Pancreas (tissue), 10 donors: Measurements from ENCODE around the gene CTSE. TPM values are rescaled to one million over a fixed set of nuclear protein-coding genes. Genes with fewer than 3 reads are reported as not detected.
"Not testable (repeated sequence)": the region's sequence is repeated elsewhere in the genome, so short reads cannot be mapped to it uniquely, and the experiment has no call there.

Experiments used
- ATAC-seq, 4 donors: fragments of 200-7000 bp; cut with Tn5 transposase; one replicate each; pipeline versions ENCODE4 v1.8.0 to v1.9.1; 2020; ENCODE audit warnings: mild to moderate bottlenecking in 4 of 4, moderate library complexity in 4 of 4
- DNase-seq, 6 donors: peaks; one replicate each; pipeline ENCODE4 v3.0.0-alpha.2; 2020
- FAIRE-seq: peaks from 2 replicates; lab custom pipeline; 2012; peaks lifted over from hg19 to GRCh38; lab: Jason Lieb, UNC
- H3K27ac ChIP-seq, 4 donors: fragments of 200-600 bp; sonication (generic); 1 replicate in 3 of 4; 2 replicates in 1 of 4; pipeline versions ENCODE4 v1.5.0 to v1.8.0; 2020
- H3K27me3 ChIP-seq, 4 donors: fragments of 200-600 bp; one replicate each; pipeline ENCODE4 v1.8.0; 2021
- H3K36me3 ChIP-seq, 3 donors: fragments of 200-600 bp; sonication (generic) in 1 of 3; one replicate each; pipeline versions ENCODE4 v1.5.0 to v1.8.0; 2020 to 2021
- H3K4me1 ChIP-seq, 3 donors: fragments of 200-600 bp; one replicate each; pipeline ENCODE4 v1.8.0; 2021
- H3K4me3 ChIP-seq, 4 donors: fragments of 200-600 bp; sonication (generic) in 2 of 4; one replicate each; pipeline versions ENCODE4 v1.5.0 to v1.8.0; 2020 to 2021
- H3K9me3 ChIP-seq, 4 donors: fragments of 200-600 bp; one replicate each; pipeline ENCODE4 v1.8.0; 2021
- CTCF ChIP-seq, 4 donors: fragments of 200-600 bp; sonication (generic) in 3 of 4; IDR thresholded peaks; one replicate each; pipeline versions ENCODE4 v1.5.0 to v1.8.0; 2021; ENCODE audit warnings: antibody characterized with exemption in 4 of 4
- WGBS, 2 donors: extraction: QIAGEN DNeasy Blood & Tissue Kit; methylation state at CpG; one replicate each; pipeline ENCODE4 v1.1.7; 2013; 5-methylcytosine and 5-hydroxymethylcytosine counted together
- intact Hi-C, 3 donors: fragments of 100-400 bp; cut with DNase I; formaldehyde crosslinking; loops; one replicate each; pipeline versions ENCODE4 v1.11.1 to v1.14.2; 2022
- polyA plus RNA-seq, 2 donors: library from polyadenylated mRNA; stranded (reverse); fragments of 200-250 nt; gene quantifications; one replicate each; pipeline ENCODE4 v1.2.3, GENCODE V29; 2013
- total RNA-seq, 6 donors: library from RNA; stranded (reverse); fragmentation: NEBNext Ultra II Directional in 4 of 6; extraction: Animal tissue kit (Norgen Biotek cat#: 25700) in 4 of 6; gene quantifications; one replicate each; pipeline versions ENCODE4 v1.2.1 to v1.2.4, GENCODE V29; 2021 to 2023
- donor health status: healthy with polysubstance abuse.
- donor health status: DM: no; HTN: no; CAD: no; lungs with moderate emphysema.
- donor health status: DM: no; HTN: no; CAD: no.
- donor health status: control.
- donor health status: control.
- donor health status: Bipolar disorder and iron deficiency.
- donor health status: DM: yes; HTN: yes; CAD: no.
- donor health status: DM: no; HTN: no; CAD: no.
- donor health status: DM: no; HTN: no; CAD: no.
- donor health status: DM: yes; HTN: yes; CAD: no.

CTSE gene
- total and polyA plus RNA-seq, 8 donors, result 0.51 to 42.4 (median 2.6) TPM

DNA sequence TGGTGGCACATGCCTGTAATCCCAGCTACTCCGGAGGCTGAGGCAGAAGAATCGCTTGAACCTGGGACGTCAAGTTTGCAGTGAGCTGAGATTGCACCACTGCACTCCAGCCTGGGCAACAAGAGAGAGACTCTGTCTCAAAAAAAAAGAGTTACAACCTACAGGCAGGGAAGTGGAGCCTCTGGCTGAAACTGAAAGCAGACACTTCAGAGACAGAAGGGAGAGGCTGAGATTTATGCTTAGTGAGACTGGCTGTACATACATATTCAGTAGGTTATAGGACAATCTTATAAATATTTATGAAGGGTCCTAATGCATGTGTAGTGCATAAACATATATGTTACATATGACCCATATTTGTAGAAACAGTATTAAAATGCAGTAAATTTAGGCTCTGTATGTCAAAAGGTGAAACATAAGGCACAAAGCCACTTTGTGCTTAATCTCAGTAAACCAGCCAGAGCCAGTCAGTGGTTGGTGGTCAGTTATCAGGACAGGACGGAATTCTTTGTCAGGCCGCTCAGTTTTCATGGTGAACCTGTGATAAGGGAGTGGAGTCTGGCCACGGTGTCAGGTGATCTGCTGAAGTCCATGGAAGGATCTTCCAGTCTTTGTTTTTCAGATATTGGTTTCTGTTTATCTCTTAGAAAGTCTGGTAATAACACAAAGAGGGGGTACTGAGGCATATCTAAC lies 42.9 kb upstream of the CTSE start:
- WGBS, 2 donors, result 46 to 63% methylated on average over 6 of the region's 6 CpGs

GRCh38 chr1:206065547-206066145 lies 42.0 kb upstream of the CTSE start:
- no peaks in the 10 kb centered on the region for H3K9me3 ChIP-seq
- WGBS, 2 donors, result 89 to 99% methylated on average over 4 of the region's 4 CpGs
- no peaks in the 10 kb centered on the region for H3K4me1 ChIP-seq
- no peak for DNase-seq
- no peaks in the 10 kb centered on the region for H3K27me3 ChIP-seq
- ATAC-seq, result no peak
- no peak for FAIRE-seq
- H3K4me3 ChIP-seq, result no peak overlapping the region
- H3K36me3 ChIP-seq, result no peaks in the 10 kb centered on the region
- intact Hi-C loops, result no loop called here
- H3K27ac ChIP-seq, result no peak overlapping the region
- no peak for TF ChIP-seq CTCF (IDR thresholded peaks at IDR 0.05)

More for the DNA sequence above, 42.9 kb upstream of the CTSE start:
- intact Hi-C loops, result no loop called here
- H3K27me3 ChIP-seq, result no peaks in the 10 kb centered on the region
- no peak overlapping the region for H3K4me3 ChIP-seq
- DNase-seq (no peak), ATAC-seq (peak in 2 of 4 donors; percentile 56 to 75), FAIRE-seq (no peak)
- H3K36me3 ChIP-seq, result no peaks in the 10 kb centered on the region
- H3K4me1 ChIP-seq, result no peaks in the 10 kb centered on the region
- no peaks in the 10 kb centered on the region for H3K9me3 ChIP-seq
- H3K27ac ChIP-seq, result no peak overlapping the region
- no peak for TF ChIP-seq CTCF (IDR thresholded peaks at IDR 0.05)

- H3K4me1 ChIP-seq, H3K9me3 ChIP-seq, H3K27ac ChIP-seq, H3K4me3 ChIP-seq, ATAC-seq, H3K27me3 ChIP-seq, H3K36me3 ChIP-seq, DNase-seq, FAIRE-seq, intact Hi-C loops: not testable (repeated sequence)
- 92 to 93% methylated on average over 15 to 22 of the region's 25 CpGs for WGBS, 2 donors
These were observed 40.8 kb upstream of the CTSE start for GRCh38 chr1:206064501-206064900.

GRCh38 chr1:206064001-206064400 lies 40.3 kb upstream of the CTSE start:
- H3K36me3 ChIP-seq, H3K4me1 ChIP-seq, H3K27ac ChIP-seq, ATAC-seq, FAIRE-seq, H3K27me3 ChIP-seq, H3K9me3 ChIP-seq, DNase-seq, intact Hi-C loops, H3K4me3 ChIP-seq: not testable (repeated sequence)
- 94 to 95% methylated on average over 16 to 31 of the region's 35 CpGs for WGBS, 2 donors

DNA sequence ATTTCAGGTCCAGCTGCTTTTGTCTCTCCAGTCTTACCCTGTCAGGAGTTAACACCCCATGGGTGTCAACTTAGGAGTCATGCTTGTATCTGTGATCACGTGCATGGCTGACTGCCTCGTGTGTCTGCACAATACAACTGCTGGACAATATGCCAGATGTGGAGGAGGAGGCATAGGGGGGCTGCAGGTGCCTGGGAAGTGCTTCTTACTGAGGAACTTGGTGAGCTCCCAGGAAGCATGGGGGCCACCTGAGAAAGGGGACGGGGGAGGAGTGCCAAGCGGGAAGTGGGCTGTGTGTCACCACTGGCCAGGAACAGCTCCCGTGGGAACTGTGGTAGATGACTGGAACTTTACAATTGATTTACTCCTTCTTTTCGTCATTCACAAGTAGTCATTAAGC lies 38.8 kb upstream of the CTSE start:
- Histone ChIP-seq H3K4me3 (no peak overlapping the region), H3K27me3 (no peaks in the 10 kb centered on the region), H3K9me3 (no peaks in the 10 kb centered on the region), H3K27ac (no peak overlapping the region), H3K36me3 (no peaks in the 10 kb centered on the region), H3K4me1 (no peaks in the 10 kb centered on the region)
- ATAC-seq (no peak), FAIRE-seq (no peak), DNase-seq (no peak)
- 78 to 85% methylated on average over 6 of the region's 6 CpGs for WGBS, 2 donors
- no peak for TF ChIP-seq CTCF (IDR thresholded peaks at IDR 0.05)
- intact Hi-C loops, result no loop called here

GRCh38 chr1:206060844-206061243 lies 37.1 kb upstream of the CTSE start:
- Histone ChIP-seq H3K9me3 (no peaks in the 10 kb centered on the region), H3K4me1 (no peaks in the 10 kb centered on the region), H3K4me3 (no peak overlapping the region), H3K27me3 (no peaks in the 10 kb centered on the region), H3K36me3 (no peaks in the 10 kb centered on the region), H3K27ac (no peak overlapping the region)
- no peak for FAIRE-seq
- no peak for ATAC-seq
- TF ChIP-seq CTCF (IDR thresholded peaks at IDR 0.05), result no peak
- intact Hi-C loops, result no loop called here
- no peak for DNase-seq
- 93 to 95% methylated on average over 3 of the region's 3 CpGs for WGBS, 2 donors
